GM10248 (cell line): ENCODE data around the gene CALR.

Source experiments
- CTCF ChIA-PET: fragments of 300-600 bp; sonication (Branson Sonifier 250); formaldehyde crosslinking; extraction: SDS; loops from one replicate; lab custom pipeline; 2021; ENCODE audit warnings: antibody characterized with exemption; lab: Yijun Ruan, JAX
- POLR2A ChIA-PET: fragments of 350-650 bp; sonication (Branson Sonifier 250); formaldehyde crosslinking; extraction: SDS; loops from one replicate; lab custom pipeline; 2020; ENCODE audit warnings: antibody characterized with exemption; lab: Yijun Ruan, JAX
- DNase-seq: peaks from one replicate; pipeline ENCODE4 v3.0.0; 2012; ENCODE audit errors: extremely low spot score
- CTCF ChIP-seq: IDR thresholded peaks from 2 replicates; pipeline ENCODE4 v1.5.1; 2012; ENCODE audit warnings: mild to moderate bottlenecking, low read depth; ENCODE audit errors: extremely low read depth, missing control alignments, control extremely low read depth

Gene CALR

GRCh38 chr19:12967907-12968306 is 29.5 kb downstream of the CALR start:
- POLR2A ChIA-PET = interaction anchor here (1.0 kb wide), 1 partner anchor 29 kb away, joined by 3 read pairs; no protein-coding TSS in a partner anchor

GRCh38 chr19:12969292-12969988 is 31.0 kb downstream of the CALR start, which contains the start of gene DAND5:
TSS of gene DAND5 (plus strand) at chr19:12969576. CDS start at chr19:12969661, 85 bp downstream.
- no peak for TF ChIP-seq CTCF
- POLR2A ChIA-PET = no interaction called here
- CTCF ChIA-PET = interaction anchor here (1.5 to 7.2 kb wide), 4 partner anchors 8 to 135 kb away, joined by 7 to 129 read pairs (median 10); no protein-coding TSS in a partner anchor
- no peak for DNase-seq

More at GRCh38 chr19:12967907-12968306, 29.5 kb downstream of the CALR start:
- TF ChIP-seq CTCF = no peak
- DNase-seq = no peak
- CTCF ChIA-PET = interaction anchor here (0.8 to 7.2 kb wide), 7 partner anchors 9 to 163 kb away, joined by 3 to 129 read pairs (median 36); no protein-coding TSS in a partner anchor

GRCh38 chr19:12970070-12970820 is 31.8 kb downstream of the CALR start:
- DNase-seq = no peak
- TF ChIP-seq CTCF = no peak
- POLR2A ChIA-PET = no interaction called here
- CTCF ChIA-PET = interaction anchor here (3.2 to 7.2 kb wide), 2 partner anchors 91 to 123 kb away, joined by 10 to 129 read pairs; no protein-coding TSS in a partner anchor

GRCh38 chr19:12973236-12973635 is 34.8 kb downstream of the CALR start:
- POLR2A ChIA-PET = no interaction called here
- no peak for TF ChIP-seq CTCF
- CTCF ChIA-PET = interaction anchor here (0.6 to 8.4 kb wide), 5 partner anchors 8 to 121 kb away, joined by 3 to 270 read pairs (median 98); no protein-coding TSS in a partner anchor
- no peak for DNase-seq

GRCh38 chr19:12974301-12975220 is 36.2 kb downstream of the CALR start:
- ChIA-PET CTCF (interaction anchor here (1.2 to 8.4 kb wide), 7 partner anchors 9 to 614 kb away, joined by 3 to 270 read pairs (median 98); no protein-coding TSS in a partner anchor), POLR2A (interaction anchor here (0.7 kb wide), 1 partner anchor 70 kb away, joined by 4 read pairs; no protein-coding TSS in a partner anchor)
- DNase-seq = no peak
- no peak for TF ChIP-seq CTCF
